IMR-90 (cell line): ENCODE results near the gene ITGAE.

Experiments used
- CHD1 ChIP-seq: IDR thresholded peaks from 2 replicates; pipeline ENCODE4 v1.6.1; 2012; ENCODE audit warnings: low read depth, low read length, improper control_type of control experiment
- MXI1 ChIP-seq: IDR thresholded peaks from 2 replicates; pipeline ENCODE4 v1.6.1; 2012; ENCODE audit warnings: low read depth, mild to moderate bottlenecking, low read length, moderate library complexity, borderline replicate concordance
- POLR2A ChIP-seq: IDR thresholded peaks from 2 replicates; pipeline ENCODE4 v1.6.1; 2012; ENCODE audit warnings: mild to moderate bottlenecking, low read depth, low read length
- RCOR1 ChIP-seq: IDR thresholded peaks from 2 replicates; pipeline ENCODE4 v1.6.1; 2012; ENCODE audit warnings: mild to moderate bottlenecking, low read length, improper control_type of control experiment; ENCODE audit not compliant: insufficient replicate concordance
- TF ChIP-seq, protein P1 (sequence below): conservative IDR thresholded peaks from 2 replicates; pipeline ENCODE4 v1.5.1; 2012; ENCODE audit warnings: mild to moderate bottlenecking, low read depth, low read length, improper control_type of control experiment

DNA sequence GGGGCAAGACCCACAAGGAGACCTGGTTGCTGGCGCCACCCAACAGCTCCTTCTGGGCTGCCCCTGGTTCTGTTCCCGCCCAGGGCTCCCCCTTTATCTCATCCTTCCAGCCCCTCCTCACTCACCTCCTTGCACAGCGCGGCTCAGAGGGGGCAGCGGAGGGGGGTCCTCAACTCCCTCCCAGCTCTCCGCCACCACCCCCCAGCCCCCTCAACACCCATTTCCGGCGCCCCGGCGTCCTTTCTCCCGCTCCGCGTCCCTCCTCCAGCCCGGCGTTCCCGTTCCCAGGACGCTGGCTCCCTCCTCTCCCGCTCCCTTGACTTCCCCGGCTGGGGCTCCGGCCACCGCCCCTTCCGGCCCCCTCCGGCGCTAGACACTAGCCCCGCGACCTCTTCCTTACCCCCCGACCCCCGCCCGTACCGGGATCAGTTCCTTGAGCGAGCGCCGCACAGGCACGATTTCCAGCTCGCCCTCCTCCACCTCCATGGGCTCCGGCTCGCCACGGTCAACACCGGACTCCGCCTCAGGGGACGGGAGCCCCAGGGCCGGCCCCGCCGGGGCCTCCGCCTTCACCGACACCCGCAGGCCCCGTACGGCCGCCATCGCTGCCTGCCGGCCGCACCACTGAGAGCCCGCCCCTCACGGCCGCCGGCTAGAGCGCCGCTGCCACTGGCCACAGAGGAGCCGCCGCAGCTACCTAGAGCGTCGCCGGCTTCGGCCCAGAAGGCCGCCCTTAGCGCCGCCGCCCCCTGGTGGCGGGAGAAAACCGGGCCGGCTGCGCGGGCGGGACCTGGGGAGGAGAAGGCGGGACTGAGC lies 44.8 kb upstream of the ITGAE start, which contains the start of gene NCBP3:
- TF ChIP-seq, protein P1, sequence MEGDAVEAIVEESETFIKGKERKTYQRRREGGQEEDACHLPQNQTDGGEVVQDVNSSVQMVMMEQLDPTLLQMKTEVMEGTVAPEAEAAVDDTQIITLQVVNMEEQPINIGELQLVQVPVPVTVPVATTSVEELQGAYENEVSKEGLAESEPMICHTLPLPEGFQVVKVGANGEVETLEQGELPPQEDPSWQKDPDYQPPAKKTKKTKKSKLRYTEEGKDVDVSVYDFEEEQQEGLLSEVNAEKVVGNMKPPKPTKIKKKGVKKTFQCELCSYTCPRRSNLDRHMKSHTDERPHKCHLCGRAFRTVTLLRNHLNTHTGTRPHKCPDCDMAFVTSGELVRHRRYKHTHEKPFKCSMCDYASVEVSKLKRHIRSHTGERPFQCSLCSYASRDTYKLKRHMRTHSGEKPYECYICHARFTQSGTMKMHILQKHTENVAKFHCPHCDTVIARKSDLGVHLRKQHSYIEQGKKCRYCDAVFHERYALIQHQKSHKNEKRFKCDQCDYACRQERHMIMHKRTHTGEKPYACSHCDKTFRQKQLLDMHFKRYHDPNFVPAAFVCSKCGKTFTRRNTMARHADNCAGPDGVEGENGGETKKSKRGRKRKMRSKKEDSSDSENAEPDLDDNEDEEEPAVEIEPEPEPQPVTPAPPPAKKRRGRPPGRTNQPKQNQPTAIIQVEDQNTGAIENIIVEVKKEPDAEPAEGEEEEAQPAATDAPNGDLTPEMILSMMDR = peak; percentile 98
- TF ChIP-seq RCOR1 (no peak), MXI1 (0 out of 2 replicates have a peak, but pooled peaks have one; percentile 6), POLR2A (peak; percentile 95), CHD1 (no peak)
